ENCODE results near the gene NSRP1. TPM values are rescaled to one million over a fixed set of nuclear protein-coding genes. Genes with fewer than 3 reads are reported as not detected.

Gene NSRP1
- total RNA-seq, 3 donors from 2014 or later, result 24.5 to 41.7 (median 24.7) TPM

- Histone ChIP-seq H3K36me3 (ENCODE audit: low read depth) (no peaks in the 10 kb centered on the region), H3K4me3 (no peak overlapping the region), H3K4me1 (ENCODE audit: low read depth) (peaks cover 17% of the 10 kb centered on the region), H3K9me3 (no peaks in the 10 kb centered on the region)
- no peak for TF ChIP-seq CTCF (IDR thresholded peaks at IDR 0.05)
- intact Hi-C loops (cut with DNase I, micrococcal nuclease), result no loop called here
- no peak for DNase-seq
- ATAC-seq, result no peak
Measured at GRCh38 chr17:30232824-30233427, 116.3 kb downstream of the NSRP1 start.

- H3K9me3 ChIP-seq, result no peaks in the 10 kb centered on the region
- no peak overlapping the region for H3K4me3 ChIP-seq
- TF ChIP-seq CTCF (IDR thresholded peaks at IDR 0.05), result no peak
- peaks cover 17% of the 10 kb centered on the region for H3K4me1 ChIP-seq (ENCODE audit: low read depth)
- intact Hi-C loops (cut with DNase I, micrococcal nuclease), result no loop called here
- DNase-seq, result no peak
- no peaks in the 10 kb centered on the region for H3K36me3 ChIP-seq (ENCODE audit: low read depth)
- no peak for ATAC-seq
Measured at GRCh38 chr17:30234296-30234695, 117.7 kb downstream of the NSRP1 start.

GRCh38 chr17:30234964-30235363 lies 118.3 kb downstream of the NSRP1 start:
- TF ChIP-seq CTCF (IDR thresholded peaks at IDR 0.05), result no peak
- no peaks in the 10 kb centered on the region for H3K9me3 ChIP-seq
- intact Hi-C loops (cut with DNase I, micrococcal nuclease), result no loop called here
- no peaks in the 10 kb centered on the region for H3K36me3 ChIP-seq (ENCODE audit: low read depth)
- DNase-seq (no peak), ATAC-seq (no peak)
- no peak overlapping the region for H3K4me3 ChIP-seq
- peaks cover 17% of the 10 kb centered on the region for H3K4me1 ChIP-seq (ENCODE audit: low read depth)

GRCh38 chr17:30235386-30236296 lies 119.0 kb downstream of the NSRP1 start, which contains the start of gene SLC6A4:
Gene SLC6A4 (minus strand): TSS chr17:30235697. CDS start chr17:30221958, 13,739 bp downstream.
- TF ChIP-seq CTCF (IDR thresholded peaks at IDR 0.05), result no peak
- ATAC-seq (peak; percentile 28), DNase-seq (no peak)
- Histone ChIP-seq H3K4me1 (ENCODE audit: low read depth) (peaks cover 17% of the 10 kb centered on the region), H3K9me3 (no peaks in the 10 kb centered on the region), H3K36me3 (ENCODE audit: low read depth) (no peaks in the 10 kb centered on the region), H3K4me3 (no peak within 1 kb of the TSS)
- intact Hi-C loops (cut with DNase I, micrococcal nuclease), result no loop called here

Small RNA genes within 50 kb of the gene (microRNA-seq; reads per million reads assigned to microRNA genes)
- not detected for gene MIR423

Other genes starting within 250 kb of the NSRP1 start
- 10 to 100 TPM; 32.1 to 47.8 (median 40.8) TPM for gene SSH2, start 186.6 kb upstream of the NSRP1 start, total RNA-seq
- 1 to 10 TPM; 1.0 to 4.1 (median 2.4) TPM for gene EFCAB5, start 175.2 kb upstream of the NSRP1 start, total RNA-seq
- gene SLC6A4, start 118.9 kb downstream of the NSRP1 start, total RNA-seq, result 1 to 10 TPM in 2 of 3 donors, under 1 TPM in 1; 0.32 to 1.8 (median 1.2) TPM
- gene BLMH, start 175.1 kb downstream of the NSRP1 start, total RNA-seq, result 10 to 100 TPM; 18.1 to 31.9 (median 22.0) TPM
- 100 to 1,000 TPM; 102 to 288 (median 119) TPM for gene TMIGD1, start 217.2 kb downstream of the NSRP1 start, total RNA-seq

All from mucosa of descending colon (tissue), 3 donors.